A673 (cell line): ENCODE data around the gene ENOPH1. TPM values are rescaled to one million over a fixed set of nuclear protein-coding genes. Genes with fewer than 3 reads are reported as not detected.
"Not testable (repeated sequence)": the region's sequence is repeated elsewhere in the genome, so short reads cannot be mapped to it uniquely, and the experiment has no call there.

Source experiments
- BruUV-seq: library from RNA; stranded (reverse); fragments of 400-500 nt; replicated peaks from 2 replicates; lab custom pipeline; 2021; lab: Mats Ljungman, UMichigan
- CTCF ChIA-PET: fragments of 300-600 bp; sonication (Branson Sonifier 250); formaldehyde crosslinking; loops from one replicate; lab custom pipeline; 2022; ENCODE audit warnings: antibody characterized with exemption; lab: Charles Lee
- POLR2A ChIA-PET: fragments of 300-600 bp; sonication (Branson Sonifier 250); formaldehyde crosslinking; loops from one replicate; lab custom pipeline; 2022; ENCODE audit warnings: antibody characterized with exemption; ENCODE audit not compliant: low non-redundant PET; lab: Charles Lee
- DNase-seq: peaks from one replicate; pipeline ENCODE4 v3.0.0-alpha.2; 2015; ENCODE audit warnings: low spot score
- H3K27ac ChIP-seq: fragments of 200-600 bp; sonication (generic); 2 replicates; pipeline ENCODE4 v1.5.1; 2016; ENCODE audit warnings: mixed run types, low read depth, mild to moderate bottlenecking, mixed read lengths, antibody characterized with exemption, low read length; ENCODE audit not compliant: poor library complexity, severe bottlenecking
- H3K27me3 ChIP-seq: fragments of 200-600 bp; sonication (generic); replicated peaks from 2 replicates; pipeline ENCODE4 v1.6.1; 2017; ENCODE audit warnings: mixed run types, low read depth, mild to moderate bottlenecking, mixed read lengths, antibody characterized with exemption, low read length; ENCODE audit not compliant: insufficient read depth, poor library complexity
- H3K36me3 ChIP-seq: fragments of 200-600 bp; sonication (generic); 2 replicates; pipeline ENCODE4 v1.6.1; 2016; ENCODE audit warnings: mixed run types, mild to moderate bottlenecking, mixed read lengths, antibody characterized with exemption, low read length; ENCODE audit not compliant: insufficient read depth, poor library complexity, severe bottlenecking
- H3K4me1 ChIP-seq: fragments of 200-600 bp; sonication (generic); 2 replicates; pipeline ENCODE4 v1.6.1; 2017; ENCODE audit warnings: mixed run types, mild to moderate bottlenecking, mixed read lengths, antibody characterized with exemption, low read length; ENCODE audit not compliant: insufficient read depth, poor library complexity, severe bottlenecking
- H3K4me3 ChIP-seq: fragments of 200-600 bp; sonication (generic); 2 replicates; pipeline ENCODE4 v1.5.1; 2016; ENCODE audit warnings: low read depth, mixed run types, mild to moderate bottlenecking, mixed read lengths, low read length; ENCODE audit not compliant: poor library complexity, severe bottlenecking
- H3K9me3 ChIP-seq: fragments of 200-600 bp; sonication (generic); 2 replicates; pipeline ENCODE4 v1.6.1; 2016; ENCODE audit warnings: mixed run types, low read depth, mild to moderate bottlenecking, mixed read lengths, antibody characterized with exemption, low read length; ENCODE audit not compliant: poor library complexity, severe bottlenecking
- CTCF ChIP-seq: fragments of 300-800, 200-600 bp; sonication (generic); conservative IDR thresholded peaks from 2 replicates; pipeline ENCODE4 v1.5.1; 2017; ENCODE audit warnings: low read depth, mild to moderate bottlenecking, antibody characterized with exemption, low read length, moderate library complexity, mixed read lengths
- EZH2 ChIP-seq: fragments of 200-600 bp; sonication (generic); IDR thresholded peaks from 2 replicates; pipeline ENCODE4 v1.6.1; 2017; ENCODE audit warnings: borderline replicate concordance, low read depth, mild to moderate bottlenecking, mixed read lengths, antibody characterized with exemption, low read length; ENCODE audit not compliant: poor library complexity, severe bottlenecking
- intact Hi-C: fragments of 100-400 bp; cut with micrococcal nuclease; formaldehyde crosslinking; loops from one replicate; pipeline ENCODE4 v1.10.0; 2022; ENCODE audit not compliant: unreplicated experiment
- total RNA-seq: library from RNA; stranded (reverse); gene quantifications from 2 replicates; pipeline ENCODE4 v1.2.3, GENCODE V29; 2021

Gene ENOPH1
- total RNA-seq, 1 experiment from 2014 or later: 29.3 TPM

GRCh38 chr4:82401600-82401999 lies 28.8 kb upstream of the ENOPH1 start:
- H3K27me3 ChIP-seq: no peaks in the 10 kb centered on the region
- POLR2A ChIA-PET: no interaction called here
- H3K9me3 ChIP-seq: no peaks in the 10 kb centered on the region
- H3K4me3 ChIP-seq: no peak overlapping the region
- intact Hi-C loops: no loop called here
- no peak for TF ChIP-seq CTCF
- TF ChIP-seq EZH2: no peak
- no peaks in the 10 kb centered on the region for H3K36me3 ChIP-seq
- H3K4me1 ChIP-seq: no peaks in the 10 kb centered on the region
- no TSS peak for BruUV-seq
- H3K27ac ChIP-seq: no peak overlapping the region
- CTCF ChIA-PET: no interaction called here
- DNase-seq: no peak

- intact Hi-C loops: no loop called here
- DNase-seq: no peak
- Histone ChIP-seq H3K27me3 (no peaks in the 10 kb centered on the region), H3K27ac (no peak overlapping the region), H3K36me3 (no peaks in the 10 kb centered on the region), H3K9me3 (no peaks in the 10 kb centered on the region), H3K4me1 (no peaks in the 10 kb centered on the region), H3K4me3 (no peak overlapping the region)
- BruUV-seq: no TSS peak
- ChIA-PET CTCF (no interaction called here), POLR2A (no interaction called here)
- TF ChIP-seq EZH2 (no peak), CTCF (no peak)
These were observed 28.1 kb upstream of the ENOPH1 start for GRCh38 chr4:82402196-82402775.

GRCh38 chr4:82403725-82404124 lies 26.7 kb upstream of the ENOPH1 start:
- ChIA-PET CTCF (no interaction called here), POLR2A (no interaction called here)
- intact Hi-C loops: no loop called here
- H3K27ac ChIP-seq: no peak overlapping the region
- H3K36me3 ChIP-seq: no peaks in the 10 kb centered on the region
- H3K27me3 ChIP-seq: no peaks in the 10 kb centered on the region
- no peaks in the 10 kb centered on the region for H3K9me3 ChIP-seq
- H3K4me3 ChIP-seq: no peak overlapping the region
- H3K4me1 ChIP-seq: no peaks in the 10 kb centered on the region
- BruUV-seq: no TSS peak
- TF ChIP-seq EZH2 (no peak), CTCF (no peak)
- DNase-seq: no peak

GRCh38 chr4:82415061-82415460 lies 15.3 kb upstream of the ENOPH1 start:
- H3K27me3 ChIP-seq, CTCF ChIA-PET, intact Hi-C loops, H3K9me3 ChIP-seq, DNase-seq, POLR2A ChIA-PET, H3K27ac ChIP-seq, H3K4me3 ChIP-seq, H3K4me1 ChIP-seq, BruUV-seq, H3K36me3 ChIP-seq: not testable (repeated sequence)
